H1 (cell line): ENCODE results near the gene FGF1. TPM values are rescaled to one million over a fixed set of nuclear protein-coding genes. Genes with fewer than 3 reads are reported as not detected.
A peak's percentile ranks its signal among the peaks of the same experiment; 100 is the strongest.

ENCODE experiments used
- CTBP2 ChIP-seq: IDR thresholded peaks from 2 replicates; pipeline ENCODE4 v1.7.0; 2011; ENCODE audit warnings: borderline replicate concordance, mild to moderate bottlenecking, moderate library complexity, mixed read lengths, low read length; ENCODE audit not compliant: insufficient read depth, insufficient read length
- FOSL1 ChIP-seq: IDR thresholded peaks from 2 replicates; pipeline ENCODE4 v1.6.1; 2011; ENCODE audit warnings: mild to moderate bottlenecking, low read depth, low read length, moderate library complexity; ENCODE audit not compliant: insufficient read depth
- SAP30 ChIP-seq: fragments of 300-600 bp; sonication (generic); IDR thresholded peaks from 2 replicates; pipeline ENCODE4 v1.7.1; 2012; ENCODE audit warnings: low read length, moderate library complexity, mild to moderate bottlenecking, inconsistent platforms; ENCODE audit not compliant: insufficient read depth, insufficient replicate concordance
- SIN3A ChIP-seq, 2 experiments: IDR thresholded peaks in 1 of 2; conservative IDR thresholded peaks in 1 of 2; 2 replicates each; pipeline ENCODE4 v1.6.1; 2011 to 2012; ENCODE audit warnings: low read length in 2 of 2, improper control_type of control experiment in 1 of 2, low read depth in 1 of 2, mild to moderate bottlenecking in 1 of 2
- polyA plus RNA-seq, 7 experiments: library from polyadenylated mRNA; depleted of rRNA in 3 of 7; stranded (reverse) in 5 of 7; unstranded in 2 of 7; fragments of >200 nt in 5 of 7; fragments of 200-250 nt in 2 of 7; gene quantifications; 1 replicate in 5 of 7; 2 replicates in 1 of 7; 4 replicates in 1 of 7; pipeline versions ENCODE4 v1.2.1 to v1.2.3, GENCODE V29; 2011 to 2013; ENCODE audit warnings: missing spikeins in 2 of 7, mixed read lengths in 2 of 7
- total RNA-seq: library from RNA; stranded (reverse); fragmentation: NEBNext Ultra II Directional; extraction: Animal tissue kit (Norgen Biotek cat#: 25700); gene quantifications from 2 replicates; pipeline ENCODE4 v1.2.1, GENCODE V29; 2021
- TF ChIP-seq, protein P1 (sequence below): IDR thresholded peaks from 2 replicates; pipeline ENCODE4 v1.6.1; 2012; ENCODE audit warnings: inconsistent platforms

Gene FGF1
- total and polyA plus RNA-seq, 2 of the 8 experiments (the other 6 are each of a cell fraction or from before 2014, with no cell fraction given): 0.30 to 0.50 TPM

DNA sequence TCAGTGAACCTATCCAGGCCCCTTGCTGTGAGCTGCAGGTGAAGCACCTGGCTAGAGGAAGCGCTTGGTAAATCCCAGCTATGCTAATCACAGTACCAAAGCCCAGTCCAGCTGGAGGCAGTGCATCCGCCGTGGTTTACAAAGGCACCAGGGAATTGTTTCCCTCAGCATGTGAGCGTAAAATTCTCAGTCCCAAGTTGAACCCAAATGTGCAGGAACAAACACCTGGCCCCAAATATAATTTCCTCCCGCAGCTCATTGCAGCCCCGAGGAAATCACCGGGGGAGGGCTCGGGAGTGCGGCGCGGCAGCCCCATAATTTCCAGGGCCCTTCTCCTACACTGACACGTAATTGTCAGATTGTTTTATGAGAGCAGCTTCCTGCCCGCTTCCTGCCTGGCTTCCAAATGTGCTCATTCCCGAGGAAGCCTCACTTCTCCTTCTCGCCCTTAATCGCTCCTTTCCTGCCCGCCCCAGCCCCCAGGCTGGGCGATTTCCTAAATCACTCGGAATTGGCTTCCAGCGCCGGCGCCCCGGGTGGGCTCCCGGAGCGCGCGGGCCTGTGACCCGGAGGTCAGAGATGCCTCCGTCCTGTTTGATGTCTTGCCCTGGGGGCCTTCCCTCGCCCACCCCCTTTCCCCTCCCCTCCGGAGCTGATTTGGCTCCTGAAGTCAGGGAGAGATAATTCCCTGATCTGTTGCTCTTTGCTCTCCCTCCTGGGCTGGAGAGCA is 134.4 kb downstream of the FGF1 start (continued):
- TF ChIP-seq CTBP2 (peak; percentile 81), SIN3A (conservative IDR thresholded peaks at IDR 0.05 in 1 of 2, IDR thresholded peaks at IDR 0.05 in 1 of 2; ENCODE audit: low read depth in 1 of 2, low read length in 2 of 2) (peak in 1 of 2 experiments; percentile 68; a peak in 1 of 4 replicates), SAP30 (peak; percentile 56), FOSL1 (no peak)
- TF ChIP-seq, protein P1, sequence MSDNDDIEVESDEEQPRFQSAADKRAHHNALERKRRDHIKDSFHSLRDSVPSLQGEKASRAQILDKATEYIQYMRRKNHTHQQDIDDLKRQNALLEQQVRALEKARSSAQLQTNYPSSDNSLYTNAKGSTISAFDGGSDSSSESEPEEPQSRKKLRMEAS: peak; percentile 36; the same call in 1 of the 2 replicates
- TF ChIP-seq, all 59 proteins: peak for 12
